Measurements from ENCODE around the gene ALOXE3.

DNA sequence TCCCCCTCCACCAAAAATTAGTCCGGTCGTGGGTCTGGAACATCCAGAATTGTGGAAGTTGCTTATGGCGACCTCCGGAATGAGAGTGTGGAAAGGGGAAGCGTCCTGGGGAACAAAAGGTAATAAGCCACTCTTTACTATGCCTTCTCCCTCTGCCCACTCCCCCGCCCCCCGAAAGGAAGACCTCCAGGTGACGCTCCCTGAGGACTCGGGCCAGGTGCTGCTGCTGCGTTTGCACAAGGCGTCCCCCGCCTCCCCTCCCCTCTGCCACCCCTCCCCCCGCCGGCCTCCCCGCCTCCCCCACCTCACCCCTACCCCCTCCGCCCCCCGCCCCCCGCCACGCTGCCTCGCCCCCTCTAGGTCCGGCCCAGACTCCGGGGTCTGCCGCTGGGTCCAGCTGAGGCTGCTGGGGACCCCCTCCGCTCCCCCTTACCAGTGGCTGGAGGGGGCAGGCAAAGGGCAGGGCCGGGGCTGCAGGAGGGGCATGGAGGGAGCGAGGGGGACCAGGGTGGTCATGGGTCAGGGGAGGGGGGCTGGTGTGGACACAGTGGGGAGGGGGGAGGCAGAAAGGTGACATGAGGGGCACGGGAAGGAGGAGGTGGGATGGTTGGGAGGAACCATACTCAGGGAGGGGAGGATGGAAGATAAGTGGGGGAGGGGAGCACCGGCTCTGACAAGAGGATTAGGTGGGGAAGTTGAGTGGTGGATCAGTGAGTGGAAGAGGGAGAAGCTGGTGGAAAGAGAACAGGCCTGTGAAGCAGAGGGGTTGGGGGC lies 54.4 kb downstream of the ALOXE3 start:
- TF ChIP-seq, protein P1, sequence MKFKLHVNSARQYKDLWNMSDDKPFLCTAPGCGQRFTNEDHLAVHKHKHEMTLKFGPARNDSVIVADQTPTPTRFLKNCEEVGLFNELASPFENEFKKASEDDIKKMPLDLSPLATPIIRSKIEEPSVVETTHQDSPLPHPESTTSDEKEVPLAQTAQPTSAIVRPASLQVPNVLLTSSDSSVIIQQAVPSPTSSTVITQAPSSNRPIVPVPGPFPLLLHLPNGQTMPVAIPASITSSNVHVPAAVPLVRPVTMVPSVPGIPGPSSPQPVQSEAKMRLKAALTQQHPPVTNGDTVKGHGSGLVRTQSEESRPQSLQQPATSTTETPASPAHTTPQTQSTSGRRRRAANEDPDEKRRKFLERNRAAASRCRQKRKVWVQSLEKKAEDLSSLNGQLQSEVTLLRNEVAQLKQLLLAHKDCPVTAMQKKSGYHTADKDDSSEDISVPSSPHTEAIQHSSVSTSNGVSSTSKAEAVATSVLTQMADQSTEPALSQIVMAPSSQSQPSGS (IDR thresholded peaks at IDR 0.05; ENCODE audit: low read length) = no peak
- TF ChIP-seq, protein P2, sequence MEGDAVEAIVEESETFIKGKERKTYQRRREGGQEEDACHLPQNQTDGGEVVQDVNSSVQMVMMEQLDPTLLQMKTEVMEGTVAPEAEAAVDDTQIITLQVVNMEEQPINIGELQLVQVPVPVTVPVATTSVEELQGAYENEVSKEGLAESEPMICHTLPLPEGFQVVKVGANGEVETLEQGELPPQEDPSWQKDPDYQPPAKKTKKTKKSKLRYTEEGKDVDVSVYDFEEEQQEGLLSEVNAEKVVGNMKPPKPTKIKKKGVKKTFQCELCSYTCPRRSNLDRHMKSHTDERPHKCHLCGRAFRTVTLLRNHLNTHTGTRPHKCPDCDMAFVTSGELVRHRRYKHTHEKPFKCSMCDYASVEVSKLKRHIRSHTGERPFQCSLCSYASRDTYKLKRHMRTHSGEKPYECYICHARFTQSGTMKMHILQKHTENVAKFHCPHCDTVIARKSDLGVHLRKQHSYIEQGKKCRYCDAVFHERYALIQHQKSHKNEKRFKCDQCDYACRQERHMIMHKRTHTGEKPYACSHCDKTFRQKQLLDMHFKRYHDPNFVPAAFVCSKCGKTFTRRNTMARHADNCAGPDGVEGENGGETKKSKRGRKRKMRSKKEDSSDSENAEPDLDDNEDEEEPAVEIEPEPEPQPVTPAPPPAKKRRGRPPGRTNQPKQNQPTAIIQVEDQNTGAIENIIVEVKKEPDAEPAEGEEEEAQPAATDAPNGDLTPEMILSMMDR (IDR thresholded peaks at IDR 0.05; ENCODE audit: control extremely low read depth in 1 of 3, insufficient read depth in 1 of 3, low read depth in 1 of 3, low read length in 3 of 3) = no peak
- no peak for TF ChIP-seq EP300 (IDR thresholded peaks at IDR 0.05; ENCODE audit: borderline replicate concordance in 1 of 2, low read depth in 2 of 2, low read length in 2 of 2)
- no peak for TF ChIP-seq POLR2A (IDR thresholded peaks at IDR 0.05; ENCODE audit: control extremely low read depth in 1 of 2, low read depth in 2 of 2, low read length in 2 of 2)
- no peak for TF ChIP-seq SRF (IDR thresholded peaks at IDR 0.05; ENCODE audit: low read depth, low read length)
- no peak for TF ChIP-seq NANOG (IDR thresholded peaks at IDR 0.05; ENCODE audit: insufficient read depth, low read depth, low read length, poor library complexity, severe bottlenecking)
- no peak for TF ChIP-seq BACH1 (IDR thresholded peaks at IDR 0.05; ENCODE audit: low read length)
- no peak for TF ChIP-seq CREB1 (IDR thresholded peaks at IDR 0.05)
- no peak for TF ChIP-seq RFX5 (IDR thresholded peaks at IDR 0.05; ENCODE audit: borderline replicate concordance, low read depth, low read length)
- no peak for TF ChIP-seq CEBPB (IDR thresholded peaks at IDR 0.05; ENCODE audit: low read depth, low read length)
- TF ChIP-seq EZH2 (IDR thresholded peaks at IDR 0.05; ENCODE audit: low read depth, low read length, severe bottlenecking) = no peak

Measured in H1 (cell line).